HG03060 (cell line): ENCODE data around the gene FOXQ1.
"Not testable (repeated sequence)": the region's sequence is repeated elsewhere in the genome, so short reads cannot be mapped to it uniquely, and the experiment has no call there.

Experiments
- ATAC-seq: cut with Tn5 transposase; IDR thresholded peaks from one replicate; pipeline ENCODE4 v1.9.1; 2021; ENCODE audit warnings: low read depth, moderate number of reproducible peaks; ENCODE audit not compliant: unreplicated experiment

Gene FOXQ1

GRCh38 chr6:1351381-1352008 lies 39.6 kb downstream of the FOXQ1 start:
- ATAC-seq: no peak

DNA sequence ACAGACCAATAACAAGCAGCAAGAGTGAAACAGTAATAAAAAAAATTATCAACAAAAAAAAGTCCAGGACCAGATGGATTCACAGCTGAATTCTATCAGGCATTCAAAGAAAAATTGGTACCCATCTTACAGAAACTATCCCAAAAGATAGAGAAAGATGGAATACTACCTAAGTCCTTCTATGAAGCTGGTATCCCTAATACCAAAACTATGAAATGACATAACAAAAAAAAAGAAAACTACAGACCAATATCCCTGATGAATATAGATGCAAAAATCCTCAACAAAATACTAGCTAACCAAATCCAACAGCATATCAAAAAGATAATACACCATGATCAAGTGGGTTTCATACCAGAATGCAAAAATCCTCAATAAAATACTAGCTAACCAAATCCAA lies 43.2 kb downstream of the FOXQ1 start:
- ATAC-seq: not testable (repeated sequence)

DNA sequence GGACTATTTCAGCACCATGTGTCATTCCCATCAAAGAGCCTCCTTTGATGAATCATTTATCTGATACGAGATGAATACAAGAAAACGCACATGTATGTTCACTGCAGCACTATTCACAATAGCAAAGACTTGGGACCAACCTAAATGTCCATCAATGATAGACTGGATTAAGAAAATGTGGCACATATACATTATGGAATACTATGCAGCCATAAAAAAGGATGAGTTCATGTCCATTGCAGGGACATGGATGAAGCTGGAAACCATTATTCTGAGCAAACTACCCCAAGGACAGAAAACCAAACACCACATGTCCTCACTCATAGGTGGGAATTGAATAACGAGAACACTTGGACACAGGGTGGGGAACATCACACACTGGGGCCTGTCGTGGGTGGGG lies 49.8 kb downstream of the FOXQ1 start:
- not testable (repeated sequence) for ATAC-seq

GRCh38 chr6:1362643-1363042 lies 50.7 kb downstream of the FOXQ1 start:
- ATAC-seq: no peak

GRCh38 chr6:1363298-1363697 lies 51.4 kb downstream of the FOXQ1 start:
- ATAC-seq: no peak

GRCh38 chr6:1363729-1364572 lies 52.1 kb downstream of the FOXQ1 start:
- no peak for ATAC-seq
